Stimulated activated CD4-positive, alpha-beta T cell treated with anti-CD3 and anti-CD28 coated beads, Interleukin-2, amount 100 ng/mL, for 4 hours (primary cell): ENCODE measurements around the gene RAD52.

Source experiments
- DNase-seq: peaks from one replicate; pipeline ENCODE4 v3.0.0-alpha.2; 2020; ENCODE audit warnings: low read depth

RAD52 gene

DNA sequence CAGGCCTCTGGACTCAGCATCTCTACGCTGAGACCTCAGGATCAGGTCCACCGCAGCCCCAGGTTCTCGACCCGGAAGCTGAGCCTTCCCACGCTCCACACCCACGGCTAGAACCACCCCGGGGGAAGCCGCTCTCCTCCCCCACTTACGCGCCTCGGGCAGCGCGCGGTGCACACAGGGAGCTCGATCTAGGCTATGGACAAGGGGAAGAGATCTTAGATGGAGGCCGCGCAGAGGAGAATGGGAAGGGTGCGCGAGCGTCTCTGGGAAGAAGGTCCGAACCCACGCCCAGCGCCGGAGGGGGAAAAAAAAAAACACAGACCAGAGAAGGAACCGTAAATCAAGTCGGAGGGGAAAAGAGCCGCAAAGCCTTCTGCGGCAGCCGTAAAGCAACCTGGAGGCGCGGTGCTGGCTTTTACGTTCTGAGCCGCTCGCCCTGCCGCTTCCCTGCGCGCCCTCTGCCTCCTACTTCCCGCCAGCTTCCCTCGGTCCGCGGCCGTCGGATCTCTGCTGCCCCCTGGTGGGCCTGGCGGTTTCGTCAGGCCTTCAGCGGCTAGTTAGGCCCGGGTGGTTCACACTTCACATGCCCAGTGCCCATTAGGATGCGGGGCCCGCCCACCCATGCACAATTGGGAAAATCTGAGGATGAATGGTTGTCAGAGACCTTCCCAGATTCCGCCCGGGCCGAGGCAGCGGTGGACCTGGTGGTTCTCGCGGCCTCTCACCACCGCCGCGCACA lies at the start of gene RAD52:
Gene RAD52, minus strand, starts transcription at position 242 of the 739 bp plus-strand sequence. CDS start 16,636 bp downstream, outside the sequence.
- DNase-seq, result peak; percentile 96

GRCh38 chr12:998020-998874 lies 48.8 kb upstream of the RAD52 start:
- no peak for DNase-seq

GRCh38 chr12:997505-997904 lies 48.0 kb upstream of the RAD52 start:
- DNase-seq, result no peak

GRCh38 chr12:996881-997280 lies 47.4 kb upstream of the RAD52 start:
- no peak for DNase-seq

DNA sequence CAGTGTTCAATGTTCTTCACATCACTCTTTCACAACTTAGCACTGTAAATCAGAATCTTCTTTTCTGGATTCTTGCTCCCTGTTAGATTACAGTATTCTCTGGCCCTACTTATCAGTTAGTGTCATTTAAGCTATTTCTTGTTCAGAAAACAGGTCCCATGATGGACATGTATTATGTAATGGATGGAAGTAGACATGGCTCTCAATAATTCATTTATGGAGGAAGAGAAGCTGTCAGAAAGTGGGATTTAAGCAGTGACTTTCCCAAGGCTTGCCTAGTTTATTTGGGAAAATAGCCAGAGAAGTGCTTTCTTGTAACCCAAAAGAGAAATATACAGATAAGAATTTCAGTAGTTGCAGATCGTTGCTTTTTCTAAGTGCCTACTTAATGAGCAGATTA lies 43.2 kb upstream of the RAD52 start:
- no peak for DNase-seq

GRCh38 chr12:991350-992333 lies 42.1 kb upstream of the RAD52 start:
- peak; percentile 45 for DNase-seq

GRCh38 chr12:990661-991349 lies 41.3 kb upstream of the RAD52 start, which contains the start of gene ERC1:
Gene ERC1, plus strand, starts transcription at chr12:991223. Its CDS starts 36,681 bp downstream, at chr12:1027904.
- DNase-seq, result peak; percentile 72

DNA sequence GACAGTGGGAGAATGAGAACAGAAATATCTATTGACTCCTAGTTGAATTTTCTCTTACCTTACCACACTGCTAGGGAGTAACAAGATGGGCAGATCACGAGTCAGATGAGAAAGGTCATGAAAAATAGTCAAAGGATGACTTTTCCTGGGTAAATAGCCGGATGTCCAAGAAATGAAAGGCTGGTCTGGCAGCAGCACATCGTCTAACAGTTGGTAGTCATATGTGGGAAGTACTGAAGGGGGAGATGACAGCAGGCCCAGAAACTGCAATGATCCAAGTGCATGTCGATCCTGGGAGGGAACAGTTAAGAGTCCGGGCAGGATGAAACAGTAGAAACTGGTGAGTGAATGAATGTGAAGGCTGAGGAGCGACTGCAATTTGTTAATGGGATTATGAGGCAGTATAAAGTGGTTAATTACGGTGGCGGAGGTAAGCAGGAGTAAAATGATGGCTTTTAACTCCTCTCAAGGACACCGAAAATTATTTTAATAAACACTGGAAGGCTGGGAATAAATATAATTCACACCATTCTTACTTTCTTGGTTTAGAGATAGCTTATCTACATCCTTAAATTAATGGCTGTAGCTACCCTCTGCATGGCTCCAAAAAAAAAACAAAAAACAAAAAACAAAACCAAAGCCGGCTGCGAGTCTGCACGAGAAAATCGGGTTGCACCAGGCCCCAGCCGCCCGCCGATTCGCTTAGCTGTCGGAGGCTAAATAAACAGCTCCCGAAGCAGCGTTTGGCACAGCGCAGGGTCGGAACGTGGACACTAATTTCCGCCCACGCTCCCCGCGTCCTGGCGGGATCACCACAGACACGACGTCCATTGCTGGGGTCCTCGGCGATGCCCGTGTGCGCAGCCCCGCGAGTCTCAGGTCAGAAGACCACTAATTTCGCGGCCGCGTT lies 40.5 kb upstream of the RAD52 start:
- DNase-seq, result peak; percentile 20

GRCh38 chr12:989051-989450 lies 39.6 kb upstream of the RAD52 start:
- DNase-seq, result no peak

GRCh38 chr12:988646-989045 lies 39.2 kb upstream of the RAD52 start:
- no peak for DNase-seq

GRCh38 chr12:981961-982360 lies 32.5 kb upstream of the RAD52 start:
- no peak for DNase-seq

- no peak for DNase-seq
Measured at GRCh38 chr12:981176-981828, 31.8 kb upstream of the RAD52 start.

DNA sequence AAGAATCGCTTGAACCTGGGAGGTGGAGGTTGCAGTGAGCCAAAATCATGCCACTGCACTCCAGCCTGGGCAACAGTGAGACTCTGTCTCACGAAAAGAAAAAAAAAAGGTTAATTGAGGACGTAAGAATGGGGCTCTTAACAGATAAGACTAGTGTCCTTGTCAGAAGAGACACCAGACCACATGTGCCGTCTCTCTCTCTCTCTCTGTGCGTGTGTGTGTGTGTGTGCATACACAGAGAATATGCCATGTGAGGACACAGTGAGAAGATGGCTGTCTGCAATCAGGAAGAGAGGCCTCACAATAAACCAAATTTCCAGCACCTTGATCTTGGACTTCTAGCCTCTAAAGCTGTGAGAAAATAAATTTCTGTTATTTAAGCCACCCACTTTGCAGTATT lies 29.9 kb upstream of the RAD52 start:
- DNase-seq, result no peak

DNA sequence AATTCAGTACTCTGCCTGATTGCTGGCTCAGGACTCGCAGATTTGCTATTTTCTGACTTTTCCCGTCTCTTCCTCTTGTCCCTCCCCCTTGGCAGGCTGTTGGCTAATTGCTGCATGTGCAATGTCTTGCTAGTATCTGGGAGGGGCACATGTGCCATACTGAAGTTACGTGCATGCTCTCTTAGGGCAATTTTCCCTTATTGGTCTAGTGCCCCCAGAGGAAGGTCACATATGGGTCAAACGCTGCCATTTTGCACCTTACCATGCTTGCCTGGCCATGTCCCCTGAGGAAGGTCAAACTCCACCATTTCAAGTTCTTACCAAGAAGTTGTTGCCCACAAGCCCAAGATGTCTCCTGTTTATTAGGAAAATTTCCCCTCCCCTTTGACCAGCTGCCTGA lies 27.7 kb upstream of the RAD52 start:
- DNase-seq, result no peak

DNA sequence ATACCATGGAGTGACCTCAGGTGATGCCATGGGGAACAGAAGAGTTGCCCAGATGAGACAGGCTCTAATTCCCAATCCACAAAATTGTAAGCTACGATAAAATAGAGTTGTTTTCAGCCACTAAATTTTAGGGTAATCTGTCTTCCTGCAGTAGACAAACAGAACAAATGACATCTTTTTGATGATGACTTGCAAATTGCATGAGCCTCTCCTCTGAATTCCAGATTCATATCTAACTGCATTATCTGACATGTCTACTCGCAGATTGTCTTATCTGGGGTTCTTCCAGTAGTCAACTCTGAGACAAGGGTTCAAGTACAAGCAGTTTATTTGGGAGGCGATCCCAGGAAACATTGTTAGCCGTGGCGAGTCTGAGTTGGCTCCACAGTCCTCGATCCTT lies 27.1 kb upstream of the RAD52 start:
- no peak for DNase-seq

DNA sequence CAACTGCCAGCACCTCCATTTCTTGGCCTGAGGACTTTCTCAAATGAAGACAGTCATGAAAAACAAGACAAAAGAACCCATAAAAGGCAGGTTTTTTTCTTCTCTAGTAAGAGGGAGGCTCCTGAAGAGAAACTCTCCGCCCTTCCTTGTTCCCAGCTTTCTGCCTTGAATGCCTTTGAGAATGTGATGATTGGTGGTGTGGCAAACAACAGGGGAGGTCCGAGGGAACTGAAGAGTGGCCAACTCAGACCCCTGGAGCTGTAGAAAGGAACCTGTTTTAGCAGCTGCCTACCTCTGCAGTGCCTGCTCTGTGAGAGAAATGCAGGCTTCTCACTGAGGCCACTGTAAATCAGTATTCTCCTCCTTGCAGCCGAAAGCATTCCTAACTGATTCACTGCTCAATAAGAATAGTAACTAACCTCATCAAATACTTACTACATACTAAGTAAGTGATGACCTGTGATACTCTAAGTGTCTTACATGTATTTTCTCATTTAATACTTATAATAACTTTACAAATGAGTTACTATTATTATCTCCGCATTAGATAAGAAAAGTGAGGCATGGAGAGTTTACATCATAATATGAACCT lies 24.9 kb upstream of the RAD52 start:
- DNase-seq, result no peak

GRCh38 chr12:971991-972390 lies 22.5 kb upstream of the RAD52 start:
- DNase-seq, result no peak

GRCh38 chr12:969821-970220 lies 20.3 kb upstream of the RAD52 start:
- no peak for DNase-seq

DNA sequence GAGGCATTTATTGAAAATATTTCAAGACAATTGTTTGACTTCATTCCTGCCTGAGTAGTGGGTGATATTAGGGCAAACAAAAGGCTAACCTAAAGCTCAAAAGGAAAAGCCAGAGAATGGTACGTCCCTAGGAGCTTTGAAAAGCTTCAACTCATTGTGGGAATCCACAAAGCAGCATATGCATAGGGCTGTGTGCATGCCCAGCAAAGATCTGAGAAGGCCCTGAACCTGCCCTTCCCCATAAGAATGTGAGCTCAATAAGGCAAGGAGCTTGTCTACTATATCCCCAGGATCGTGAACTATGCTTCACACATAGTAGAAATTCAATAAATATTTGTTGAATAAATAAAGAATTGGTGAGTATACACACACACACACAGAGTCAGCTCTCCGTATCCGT lies 19.1 kb upstream of the RAD52 start:
- no peak for DNase-seq
